Activated CD4-positive, CD25-positive, alpha-beta regulatory T cell (primary cell): ENCODE data around the gene ENOX2.

Source experiments
- DNase-seq, 4 experiments: peaks; one replicate each; lab custom pipeline; 2025; lab: John Stamatoyannopoulos, UW

Gene ENOX2

DNA sequence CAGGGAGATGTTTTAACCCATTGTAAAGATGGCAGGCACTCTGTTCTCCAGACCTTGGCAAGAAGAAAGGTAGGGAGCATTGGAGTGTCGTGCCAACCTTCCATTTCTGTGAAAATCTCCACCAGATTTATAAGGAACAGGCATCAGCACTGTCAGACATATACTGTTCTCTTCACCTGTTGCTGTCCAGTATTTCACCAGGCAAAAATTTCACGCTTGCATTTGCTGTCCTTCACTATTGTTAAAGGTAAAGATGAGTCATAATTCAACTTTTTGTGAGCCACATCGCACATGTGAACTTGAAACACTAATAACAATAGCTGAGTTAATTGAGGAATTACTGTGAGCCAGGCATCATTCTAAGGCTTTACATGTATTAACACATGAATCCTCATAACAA is 203.4 kb downstream of the ENOX2 start:
- no peak for DNase-seq

DNA sequence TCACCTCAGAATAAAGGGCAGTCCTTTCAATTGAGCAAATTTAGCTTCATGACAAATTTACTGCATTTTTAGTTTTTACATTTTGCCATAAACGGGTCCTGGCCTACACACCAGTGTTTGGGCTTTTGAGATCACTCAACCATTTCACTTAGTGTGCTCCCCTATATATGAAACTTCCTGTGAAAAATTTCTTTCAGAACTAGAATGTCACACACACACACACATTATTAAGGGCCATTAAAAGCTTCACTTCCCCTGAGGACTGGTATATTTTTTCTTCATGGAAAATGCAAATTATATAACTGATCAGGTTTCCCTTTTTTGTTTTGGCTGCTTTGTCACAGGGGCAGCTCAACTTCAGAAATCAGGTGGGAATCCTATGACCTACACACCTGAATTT is 206.5 kb downstream of the ENOX2 start:
- DNase-seq, result no peak

GRCh38 chrX:130695931-130696330 is 207.1 kb downstream of the ENOX2 start:
- DNase-seq, result no peak

DNA sequence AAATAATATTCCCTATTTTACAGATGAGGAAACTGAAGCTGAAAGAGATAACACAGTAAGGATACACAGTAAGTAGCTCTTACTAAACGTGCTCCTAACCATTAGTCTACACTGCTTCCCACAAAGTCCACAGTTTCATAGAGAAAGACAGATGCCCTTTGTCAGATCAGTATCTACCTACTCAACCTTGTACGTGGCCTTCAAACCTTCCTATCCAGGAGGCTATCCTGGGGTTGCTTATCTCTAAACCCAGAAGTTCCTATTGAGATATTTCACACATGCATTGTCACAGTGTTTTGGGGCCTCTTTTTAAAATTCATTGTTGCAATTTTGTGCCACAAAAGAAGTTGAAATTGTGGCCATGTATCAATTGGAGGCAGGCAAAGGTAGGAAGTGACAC is 208.0 kb downstream of the ENOX2 start:
- DNase-seq, result no peak

DNA sequence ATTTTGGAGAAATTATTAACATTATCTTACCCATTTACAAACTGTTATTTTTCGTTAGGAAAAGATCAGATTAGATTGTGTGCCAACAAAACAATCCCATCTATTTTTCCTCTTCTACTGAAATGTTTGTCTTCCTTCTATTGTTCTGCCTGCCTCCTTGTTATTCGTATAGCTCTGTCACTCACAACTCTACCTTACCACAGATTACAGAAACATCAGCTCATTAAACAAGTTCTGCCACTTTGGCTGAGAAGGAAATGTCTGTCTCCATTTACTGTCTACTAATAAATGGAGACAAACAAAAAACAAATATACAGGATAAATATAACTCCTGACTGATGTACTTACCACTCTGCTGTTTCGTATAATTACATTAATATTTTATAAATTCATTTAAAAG is 211.4 kb downstream of the ENOX2 start:
- DNase-seq, result no peak

DNA sequence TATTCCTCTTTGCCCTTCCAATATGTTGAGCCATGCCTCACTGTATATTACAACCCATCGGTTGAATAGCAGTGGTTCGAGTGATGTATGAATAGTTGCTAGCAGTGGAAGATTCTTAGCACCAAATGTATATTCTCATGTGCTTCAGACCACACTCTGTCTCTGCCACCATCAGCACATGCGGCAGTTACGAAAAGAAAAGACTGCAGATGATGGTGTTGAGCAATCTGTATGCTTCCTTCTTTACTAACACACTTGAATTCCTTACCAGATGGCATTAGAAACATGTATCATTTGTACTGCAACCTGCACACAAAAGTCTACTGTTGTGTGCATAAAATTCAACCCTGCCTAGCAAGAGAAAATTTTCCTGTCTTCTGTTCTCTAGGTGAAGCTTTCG is 214.6 kb downstream of the ENOX2 start:
- no peak for DNase-seq

DNA sequence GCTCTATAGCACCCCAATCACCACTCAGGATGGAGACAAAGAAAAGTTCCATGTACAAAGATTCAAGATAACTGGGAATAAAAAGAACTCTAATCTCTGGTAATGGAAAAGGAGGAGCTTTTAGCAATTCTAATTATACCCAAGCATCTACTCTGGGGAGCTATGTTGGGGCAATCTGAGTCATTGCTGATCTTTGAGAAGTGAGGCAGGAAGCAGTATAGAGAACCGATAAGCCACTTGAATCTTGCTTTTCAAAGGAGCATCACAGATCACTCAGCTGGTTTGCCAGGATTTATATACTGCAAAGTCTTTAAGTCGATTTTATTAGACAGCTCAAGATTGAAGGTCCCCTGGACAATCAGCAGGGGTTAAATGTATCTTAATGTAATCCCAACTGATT is 220.0 kb downstream of the ENOX2 start:
- no peak for DNase-seq

- DNase-seq, result no peak
Measured at GRCh38 chrX:130680164-130681035, 222.6 kb downstream of the ENOX2 start.

GRCh38 chrX:130676861-130677260 is 226.1 kb downstream of the ENOX2 start:
- no peak for DNase-seq

DNA sequence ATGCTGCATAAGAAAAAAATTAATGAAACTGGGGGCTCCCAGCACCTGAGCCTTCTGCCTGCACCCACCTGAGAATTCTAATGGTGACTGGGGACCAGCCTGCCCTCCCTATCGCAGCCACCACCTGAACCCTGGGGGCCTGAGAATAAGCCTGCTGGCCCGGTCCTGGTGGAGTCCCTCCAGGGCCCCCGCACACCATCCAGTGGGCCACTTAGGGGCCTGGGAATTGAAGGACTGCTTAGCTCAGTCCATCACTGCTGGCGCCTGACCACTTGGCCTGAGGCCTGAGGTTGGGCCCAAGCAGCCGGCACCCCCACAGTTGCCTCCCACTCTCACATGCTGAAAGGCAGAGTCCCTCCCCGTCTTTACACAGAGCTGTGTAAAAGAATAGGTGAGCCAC is 230.8 kb downstream of the ENOX2 start:
- DNase-seq, result no peak

DNA sequence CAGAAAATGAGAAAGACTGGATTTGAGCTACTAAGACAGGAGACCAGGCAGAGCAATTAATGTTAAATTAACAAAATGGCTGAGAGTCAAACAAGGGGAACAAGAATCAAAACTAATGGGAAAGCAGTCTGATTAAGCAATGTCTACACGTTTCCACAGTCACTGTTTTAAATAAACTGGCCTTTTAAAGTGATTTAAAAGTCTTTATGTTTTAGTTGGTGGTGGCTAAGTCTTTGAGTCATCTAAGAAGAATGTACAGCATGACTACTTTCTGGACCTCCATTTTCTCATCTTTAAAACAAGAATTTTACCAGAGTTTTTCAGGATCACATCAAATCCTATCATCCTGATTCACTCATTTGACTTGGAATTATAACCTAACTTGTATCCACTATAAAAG is 233.8 kb downstream of the ENOX2 start:
- DNase-seq, result no peak

DNA sequence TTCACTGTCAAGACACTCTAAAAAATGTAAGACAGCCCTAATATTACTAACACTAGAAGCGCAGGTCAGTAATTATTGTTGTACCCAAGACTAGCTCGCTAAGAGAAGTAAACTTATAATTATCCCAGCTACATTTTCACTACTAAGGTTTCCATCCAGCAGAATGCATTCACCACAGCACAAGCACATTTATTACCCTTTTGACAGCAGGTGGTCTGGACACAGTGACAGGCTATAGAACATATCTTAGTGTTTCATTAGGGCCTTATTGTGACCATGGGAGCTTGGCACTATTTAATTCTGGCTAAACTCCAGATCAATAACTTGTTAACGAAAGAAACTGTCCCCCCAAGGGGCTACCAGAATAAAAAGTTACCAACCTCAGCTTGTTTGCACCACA is 237.7 kb downstream of the ENOX2 start:
- no peak for DNase-seq

DNA sequence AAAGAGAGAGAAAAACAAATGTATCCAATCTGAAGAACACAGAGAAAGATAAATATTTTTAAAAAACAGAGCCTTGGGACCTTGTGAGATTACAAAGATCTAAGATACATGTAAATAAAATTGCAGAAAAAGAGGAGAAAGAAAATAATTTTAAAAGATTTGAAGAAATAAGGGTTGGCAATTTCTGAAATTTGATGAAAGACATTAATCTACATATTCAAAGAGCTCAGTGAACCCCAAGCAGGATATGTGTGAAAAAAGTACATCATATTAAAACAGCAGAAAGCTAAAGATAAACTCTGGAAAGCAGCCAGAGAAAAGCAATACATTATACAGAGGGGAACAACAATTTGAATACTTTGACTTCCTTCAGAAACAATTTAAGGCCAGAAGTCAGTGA is 244.7 kb downstream of the ENOX2 start:
- no peak for DNase-seq

GRCh38 chrX:130654409-130654950 is 248.5 kb downstream of the ENOX2 start:
- no peak for DNase-seq

DNA sequence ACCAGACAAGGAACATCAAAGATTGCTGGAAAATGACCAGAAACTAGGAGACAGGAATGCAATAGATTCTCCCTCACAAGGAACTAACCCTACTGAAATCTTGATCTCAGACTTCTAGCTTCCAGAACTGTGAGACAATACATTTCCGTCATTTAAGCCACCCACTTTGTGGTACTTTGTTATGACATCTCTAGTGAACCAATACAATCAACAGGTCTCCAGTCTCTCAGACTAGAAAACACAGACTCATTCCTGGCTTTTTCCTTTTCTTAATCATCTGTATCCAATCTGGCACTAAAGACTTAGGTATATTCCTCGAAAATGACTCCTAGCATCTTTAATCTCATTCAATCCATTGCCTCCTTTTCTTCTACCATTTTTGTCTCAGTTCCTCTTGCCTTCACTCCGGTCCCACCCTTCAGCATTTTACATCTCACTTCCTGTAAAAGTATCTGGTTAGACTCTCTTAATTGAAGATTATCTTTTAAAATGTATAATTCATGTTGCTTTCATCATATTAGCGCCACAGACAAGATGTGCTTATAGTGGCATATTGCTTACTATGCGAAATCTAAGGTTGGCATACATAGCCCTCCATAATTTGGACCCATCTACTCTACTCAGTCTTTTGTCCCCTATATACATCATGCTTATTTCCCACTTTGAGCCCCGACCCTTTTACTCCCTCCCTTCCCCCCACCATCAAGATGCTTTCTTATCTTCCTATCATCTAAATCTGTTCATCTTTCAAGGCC is 250.0 kb downstream of the ENOX2 start:
- DNase-seq, result no peak

DNA sequence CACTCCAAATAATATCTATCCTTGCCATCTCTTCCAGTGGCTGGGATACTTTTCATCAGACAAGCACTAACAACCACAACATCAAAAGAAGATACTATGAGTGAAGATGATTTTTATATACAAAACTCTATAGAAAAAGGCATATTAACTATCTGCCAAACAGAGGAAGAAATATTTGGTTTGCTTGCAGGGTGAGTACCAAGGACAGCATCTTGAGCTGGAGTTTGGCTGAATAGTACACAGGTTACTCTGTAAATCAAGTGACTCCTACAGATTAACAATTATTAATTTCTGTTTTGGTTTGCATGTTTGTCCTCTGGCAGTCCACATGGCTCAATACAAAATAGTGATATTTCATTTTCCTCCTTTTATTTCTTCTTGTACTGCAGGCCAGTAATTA is 253.3 kb downstream of the ENOX2 start:
- DNase-seq, result no peak

GRCh38 chrX:130647468-130647867 is 255.5 kb downstream of the ENOX2 start:
- DNase-seq, result no peak

GRCh38 chrX:130645955-130646583 is 256.9 kb downstream of the ENOX2 start:
- no peak for DNase-seq

DNA sequence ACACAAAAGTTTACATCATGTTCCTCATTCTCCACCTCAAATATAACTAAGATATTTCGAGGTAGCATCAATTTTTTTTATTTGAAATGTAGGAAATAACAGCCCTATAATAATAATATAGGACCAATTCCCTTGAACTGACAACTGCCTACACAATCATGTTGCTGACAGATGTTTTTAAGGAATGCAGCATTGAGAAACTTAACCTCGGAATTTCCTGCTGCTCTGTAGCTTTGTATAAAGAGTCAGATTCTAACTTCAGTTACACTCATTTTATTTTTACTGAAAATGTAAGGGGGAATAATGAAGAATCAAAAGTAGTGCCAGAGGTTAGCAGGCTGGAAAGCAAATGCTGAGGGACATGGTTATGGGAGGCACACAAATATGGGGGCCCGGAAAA is 265.4 kb downstream of the ENOX2 start:
- no peak for DNase-seq

GRCh38 chrX:130636277-130636676 is 266.7 kb downstream of the ENOX2 start:
- no peak for DNase-seq

DNA sequence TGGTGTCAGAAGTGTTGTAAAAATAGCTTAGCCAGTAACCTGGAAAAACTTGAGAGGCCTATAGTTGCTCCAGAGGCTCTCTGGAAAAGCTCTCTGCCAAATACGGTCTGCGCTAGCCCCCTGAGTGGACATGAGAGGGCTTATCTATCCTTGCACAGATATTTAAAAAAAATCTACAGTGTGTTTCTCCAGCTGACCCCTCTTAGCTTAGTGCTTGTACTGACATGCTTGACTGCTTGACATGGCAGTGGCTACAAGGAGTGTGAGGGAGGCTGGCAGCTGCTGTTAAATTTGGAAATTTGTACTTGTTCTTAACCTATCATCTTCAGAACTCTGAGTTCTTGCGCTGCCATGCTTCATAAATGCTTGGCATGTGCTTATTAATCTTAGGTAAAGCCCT is 272.0 kb downstream of the ENOX2 start:
- no peak for DNase-seq

- no peak for DNase-seq
Measured at GRCh38 chrX:130628516-130628915, 274.5 kb downstream of the ENOX2 start.

- no peak for DNase-seq
Measured at GRCh38 chrX:130626521-130626920, 276.5 kb downstream of the ENOX2 start.
